B cell (primary cell): Measurements from ENCODE around the gene GPR35. TPM values are rescaled to one million over a fixed set of nuclear protein-coding genes. Genes with fewer than 3 reads are reported as not detected.

Experiments used
- ATAC-seq: fragments of 200-7000 bp; cut with Tn5 transposase; one replicate; pipeline ENCODE4 v1.10.0; 2021; ENCODE audit warnings: low read depth, mild to moderate bottlenecking, moderate number of reproducible peaks, moderate library complexity
- CTCF ChIA-PET: fragments of 350-600 bp; sonication (Branson Sonifier 250); formaldehyde crosslinking; loops from one replicate; lab custom pipeline; 2021; ENCODE audit warnings: antibody characterized with exemption, inconsistent platforms; lab: Charles Lee
- POLR2A ChIA-PET: fragments of 350-600 bp; sonication (Branson Sonifier 250); formaldehyde crosslinking; loops from one replicate; lab custom pipeline; 2021; ENCODE audit warnings: antibody characterized with exemption; lab: Charles Lee
- DNase-seq: peaks from one replicate; pipeline ENCODE4 v3.0.0; 2013
- H2AFZ ChIP-seq: 2 replicates; pipeline ENCODE4 v1.6.1; 2012; ENCODE audit warnings: mild to moderate bottlenecking, low read depth, low read length; ENCODE audit not compliant: insufficient read depth, poor library complexity, severe bottlenecking
- H3K27ac ChIP-seq, 2 donors: 1 replicate in 1 of 2; 2 replicates in 1 of 2; pipeline ENCODE4 v1.5.1; 2012 to 2013; ENCODE audit warnings: low read length in 2 of 2, mild to moderate bottlenecking in 2 of 2, moderate library complexity in 1 of 2
- H3K27me3 ChIP-seq, 4 experiments: fragments of 200-600 bp in 1 of 4; sonication (generic) in 1 of 4; replicated peaks in 1 of 4; 1 replicate in 2 of 4; 2 replicates in 2 of 4; pipeline versions ENCODE4 v1.6.1 to v1.7.0; 2013 to 2016; ENCODE audit warnings: low read length in 3 of 4, mild to moderate bottlenecking in 2 of 4, mixed read lengths in 1 of 4, moderate library complexity in 1 of 4; ENCODE audit not compliant: insufficient read depth in 4 of 4, control insufficient read depth in 3 of 4; ENCODE audit errors: control extremely low read depth in 1 of 4
- H3K36me3 ChIP-seq, 2 experiments: replicated peaks in 1 of 2; 1 replicate in 1 of 2; 2 replicates in 1 of 2; pipeline versions ENCODE4 v1.6.1 to v1.7.1; 2013; ENCODE audit warnings: low read length in 1 of 2; ENCODE audit not compliant: insufficient read depth in 2 of 2, control insufficient read depth in 1 of 2; ENCODE audit errors: control extremely low read depth in 1 of 2, extremely low read depth in 1 of 2
- H3K4me1 ChIP-seq, 2 donors: fragments of 200-600 bp in 1 of 2; sonication (generic) in 1 of 2; 1 replicate in 1 of 2; 2 replicates in 1 of 2; pipeline versions ENCODE4 v1.5.1 to v1.6.1; 2013 to 2017; ENCODE audit warnings: low read length in 2 of 2; ENCODE audit not compliant: control insufficient read depth in 2 of 2, insufficient read depth in 2 of 2
- H3K4me2 ChIP-seq: replicated peaks from 2 replicates; pipeline ENCODE3; 2012; ENCODE audit warnings: mild to moderate bottlenecking, low read depth, low read length; ENCODE audit not compliant: poor library complexity, severe bottlenecking
- H3K4me3 ChIP-seq, 5 experiments: fragments of 200-600 bp in 1 of 5; sonication (generic) in 1 of 5; 1 replicate in 3 of 5; 2 replicates in 2 of 5; pipeline versions ENCODE4 v1.5.1 to v1.7.0; 2011 to 2016; ENCODE audit warnings: low read length in 4 of 5, mild to moderate bottlenecking in 4 of 5, low read depth in 2 of 5, control low read depth in 1 of 5, moderate library complexity in 1 of 5; ENCODE audit not compliant: insufficient read depth in 1 of 5; ENCODE audit errors: control extremely low read depth in 1 of 5, extremely low read depth in 1 of 5
- H3K79me2 ChIP-seq: fragments of 200-600 bp; sonication (generic); one replicate; pipeline ENCODE4 v1.6.0; 2016; ENCODE audit warnings: low read length; ENCODE audit not compliant: control insufficient read depth, insufficient read depth
- H3K9ac ChIP-seq: fragments of 200-600 bp; sonication (generic); 2 replicates; pipeline ENCODE4 v1.6.1; 2017; ENCODE audit warnings: mild to moderate bottlenecking, low read length, moderate library complexity
- H3K9me3 ChIP-seq, 3 donors: one replicate each; pipeline versions ENCODE4 v1.6.1 to v1.7.1; 2013; ENCODE audit warnings: low read length in 2 of 3; ENCODE audit not compliant: control insufficient read depth in 2 of 3, insufficient read depth in 1 of 3; ENCODE audit errors: control extremely low read depth in 1 of 3
- H4K20me1 ChIP-seq: 2 replicates; pipeline ENCODE4 v1.6.0; 2012; ENCODE audit warnings: mild to moderate bottlenecking, low read length; ENCODE audit not compliant: insufficient read depth, control insufficient read depth, poor library complexity, severe bottlenecking
- H3K27ac Mint-ChIP-seq: one replicate; pipeline ENCODE4 v1.8.0; 2021; ENCODE audit warnings: mixed read lengths
- H3K27me3 Mint-ChIP-seq: one replicate; pipeline ENCODE4 v1.8.0; 2021; ENCODE audit warnings: mixed read lengths
- H3K4me1 Mint-ChIP-seq: one replicate; pipeline ENCODE4 v1.8.0; 2021; ENCODE audit warnings: mixed read lengths
- H3K4me3 Mint-ChIP-seq: one replicate; pipeline ENCODE4 v1.8.0; 2021; ENCODE audit warnings: mixed read lengths
- H3K9me3 Mint-ChIP-seq: one replicate; pipeline ENCODE4 v1.8.0; 2022; ENCODE audit warnings: mixed read lengths; ENCODE audit not compliant: insufficient read depth
- CTCF ChIP-seq: fragments of 200-600 bp; IDR thresholded peaks from one replicate; pipeline ENCODE4 v1.8.0; 2022; ENCODE audit warnings: antibody characterized with exemption, mild to moderate bottlenecking
- EZH2 ChIP-seq: IDR thresholded peaks from 2 replicates; pipeline ENCODE4 v1.6.1; 2012; ENCODE audit warnings: borderline replicate concordance, low read depth, mild to moderate bottlenecking, moderate library complexity, low read length; ENCODE audit not compliant: insufficient read depth, poor library complexity, severe bottlenecking
- WGBS: methylation state at CpG from one replicate; pipeline ENCODE4 v1.1.5; 2013; ENCODE audit warnings: missing lambda C conversion rate; ENCODE audit not compliant: insufficient coverage; 5-methylcytosine and 5-hydroxymethylcytosine counted together
- intact Hi-C: fragments of 100-400 bp; cut with micrococcal nuclease; formaldehyde crosslinking; loops from one replicate; pipeline ENCODE4 v1.10.0; 2022
- polyA plus RNA-seq: library from polyadenylated mRNA; depleted of rRNA; stranded (reverse); fragments of >200 nt; gene quantifications from 2 replicates; pipeline ENCODE4 v1.2.3, GENCODE V29; 2012
- total RNA-seq, 2 donors: library from RNA; stranded (reverse); fragments of 120-200 nt in 1 of 2; gene quantifications; 1 replicate in 1 of 2; 2 replicates in 1 of 2; pipeline versions ENCODE4 v1.2.3 to v1.2.4, GENCODE V29; 2013 to 2022

Gene GPR35
- total and polyA plus RNA-seq, 2 donors (not counting 1 experiment from before 2014, with no cell fraction given) = 1.8 to 9.6 TPM

- ChIA-PET POLR2A (no interaction called here), CTCF (no interaction called here)
- H3K9ac ChIP-seq = no peak overlapping the region
- no peak for ATAC-seq
- no CpG with 5 or more reads among the region's 1 CpG for WGBS
- H3K79me2 ChIP-seq = no peaks in the 10 kb centered on the region
- no peak overlapping the region for H3K4me2 ChIP-seq
- no peak overlapping the region for H2AFZ ChIP-seq
- TF ChIP-seq EZH2 (no peak), CTCF (no peak)
- no peaks in the 10 kb centered on the region for H4K20me1 ChIP-seq
- no peaks in the 10 kb centered on the region for H3K4me1 ChIP-seq
- no peaks in the 10 kb centered on the region for H3K36me3 ChIP-seq
- H3K4me3 Mint-ChIP-seq = no peak overlapping the region
- no peak overlapping the region for H3K4me3 ChIP-seq
- H3K9me3 ChIP-seq = peaks cover 6 to 7% (median 7%) of the 10 kb centered on the region in 3 donors
- intact Hi-C loops = no loop called here
- H3K9me3 Mint-ChIP-seq = peaks cover 4% of the 10 kb centered on the region
- H3K27ac Mint-ChIP-seq = no peak overlapping the region
- H3K27me3 Mint-ChIP-seq = peaks cover 44% of the 10 kb centered on the region
- no peaks in the 10 kb centered on the region for H3K4me1 Mint-ChIP-seq
- DNase-seq = no peak
- H3K27ac ChIP-seq = no peak overlapping the region
- H3K27me3 ChIP-seq = peaks cover 0 to 11% (median 1%) of the 10 kb centered on the region in 4 experiments
Measured at GRCh38 chr2:240664622-240665021, 39.3 kb downstream of the GPR35 start.

- POLR2A ChIA-PET = no interaction called here
Measured at GRCh38 chr2:240670402-240670801, 45.1 kb downstream of the GPR35 start.

More at GRCh38 chr2:240670402-240670801, 45.1 kb downstream of the GPR35 start:
- Mint-ChIP-seq H3K27me3 (peaks cover 45% of the 10 kb centered on the region), H3K27ac (no peak overlapping the region), H3K4me1 (no peaks in the 10 kb centered on the region), H3K9me3 (peaks cover 4% of the 10 kb centered on the region), H3K4me3 (no peak overlapping the region)
- peaks cover 0 to 4% (median 0%) of the 10 kb centered on the region in 3 donors for H3K9me3 ChIP-seq
- H4K20me1 ChIP-seq = no peaks in the 10 kb centered on the region
- H3K27ac ChIP-seq = no peak overlapping the region
- TF ChIP-seq EZH2 (no peak), CTCF (no peak)
- no peak overlapping the region for H3K9ac ChIP-seq
- H3K4me3 ChIP-seq = no peak overlapping the region
- DNase-seq = no peak
- H3K27me3 ChIP-seq = peaks cover 0 to 11% (median 0%) of the 10 kb centered on the region in 4 experiments
- intact Hi-C loops = no loop called here
- no peak for ATAC-seq
- CTCF ChIA-PET = no interaction called here
- H3K36me3 ChIP-seq = no peaks in the 10 kb centered on the region
- H3K79me2 ChIP-seq = no peaks in the 10 kb centered on the region
- WGBS = 90% methylated on average over 7 of the region's 7 CpGs
- no peaks in the 10 kb centered on the region for H3K4me1 ChIP-seq
- H2AFZ ChIP-seq = no peak overlapping the region
- H3K4me2 ChIP-seq = no peak overlapping the region
